Stimulated activated CD4-positive, alpha-beta T cell treated with anti-CD3 and anti-CD28 coated beads, Interleukin-1b, Interleukin-23, amount 100 ng/mL, for 4 hours (primary cell): ENCODE measurements around the gene RRBP1.

ENCODE experiments used
- DNase-seq, 2 donors: peaks; one replicate each; pipeline ENCODE4 v3.0.0-alpha.2; 2020; ENCODE audit warnings: low read depth in 2 of 2

RRBP1 gene

DNA sequence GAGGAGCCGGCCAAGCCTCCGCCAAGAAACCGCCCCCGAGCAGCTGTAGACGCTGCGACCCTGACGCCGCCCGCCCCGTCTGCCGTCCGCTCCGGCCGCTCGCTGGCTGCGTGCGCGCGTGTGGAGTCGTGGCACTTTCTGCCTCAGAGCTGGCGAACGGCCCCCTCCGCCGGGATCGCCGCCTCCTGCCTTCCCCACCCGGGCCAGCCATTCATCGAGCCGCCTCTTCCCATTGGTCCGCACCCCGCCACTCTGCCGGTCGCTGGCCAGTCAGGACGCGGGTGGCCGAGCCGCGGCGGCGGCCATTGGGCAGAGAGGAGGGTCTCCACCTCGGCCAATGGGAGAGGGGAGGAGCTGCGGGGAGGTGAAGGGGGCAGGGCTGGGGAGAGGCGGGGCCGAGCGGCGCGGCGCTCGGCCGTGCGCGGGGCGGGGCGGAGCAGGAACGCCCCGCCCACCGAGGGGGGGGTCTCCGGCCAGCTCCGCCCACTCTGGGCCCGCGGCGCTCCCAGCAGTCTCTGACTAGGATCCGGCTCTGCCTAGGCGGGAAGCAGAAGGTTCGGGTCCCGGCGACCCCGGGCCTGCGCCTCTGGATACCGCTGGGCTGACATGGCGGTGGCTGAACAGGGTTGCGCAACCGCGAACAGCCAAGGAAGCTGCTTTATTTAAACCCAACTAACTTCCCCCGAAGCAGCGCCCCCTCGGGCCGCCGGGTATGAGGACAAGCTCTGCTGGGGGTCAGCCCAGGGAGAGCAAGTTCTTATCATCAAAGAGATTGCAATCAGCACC lies at the start of gene RRBP1:
TSS of gene RRBP1 (minus strand) at position 140 of the 786 bp plus-strand sequence. CDS start 21,735 bp downstream, outside the sequence.
- peak; percentile 90 to 93 for DNase-seq

DNA sequence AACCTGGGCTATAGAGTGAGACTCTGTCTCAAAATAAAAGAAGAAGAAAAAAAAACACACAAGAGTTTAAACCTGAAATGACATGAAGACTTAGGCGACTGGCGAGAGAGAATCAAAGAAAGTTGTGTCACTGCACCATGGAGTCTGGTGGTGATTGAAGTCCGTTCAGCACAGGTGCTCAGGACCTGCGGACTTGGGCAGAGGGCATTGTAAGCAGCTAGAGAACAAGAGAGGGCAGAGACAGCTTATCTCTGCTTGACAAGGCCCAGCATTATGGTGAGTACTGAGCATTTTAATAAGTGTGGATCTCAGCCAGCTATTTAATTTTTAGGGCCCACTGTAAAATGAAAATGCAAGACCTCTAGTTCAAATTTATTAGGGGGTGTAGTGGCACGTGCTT lies 49.2 kb upstream of the RRBP1 start:
- DNase-seq, result no peak

GRCh38 chr20:17730071-17730470 lies 48.0 kb upstream of the RRBP1 start:
- no peak for DNase-seq

GRCh38 chr20:17728074-17728473 lies 46.0 kb upstream of the RRBP1 start:
- no peak for DNase-seq

DNA sequence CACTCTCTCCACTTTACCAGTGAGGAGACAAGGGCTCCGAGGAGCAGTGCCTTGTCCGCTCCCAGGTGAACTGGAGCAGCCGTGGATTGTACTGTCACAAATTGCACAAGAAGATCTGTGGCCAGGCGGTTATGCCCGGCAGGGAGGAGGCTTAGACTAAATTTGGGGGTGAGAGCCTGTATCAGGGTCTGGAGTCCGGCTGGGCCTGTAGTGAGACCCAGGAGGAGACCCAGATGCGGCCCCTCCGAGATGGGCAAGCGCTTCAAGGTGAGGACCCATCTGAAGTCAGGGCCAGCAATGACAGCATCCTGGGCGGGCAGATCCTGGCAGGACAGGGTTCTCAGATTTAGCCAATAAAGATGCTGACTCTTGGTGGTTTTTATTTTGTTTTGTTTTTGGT lies 45.3 kb upstream of the RRBP1 start:
- no peak for DNase-seq

DNA sequence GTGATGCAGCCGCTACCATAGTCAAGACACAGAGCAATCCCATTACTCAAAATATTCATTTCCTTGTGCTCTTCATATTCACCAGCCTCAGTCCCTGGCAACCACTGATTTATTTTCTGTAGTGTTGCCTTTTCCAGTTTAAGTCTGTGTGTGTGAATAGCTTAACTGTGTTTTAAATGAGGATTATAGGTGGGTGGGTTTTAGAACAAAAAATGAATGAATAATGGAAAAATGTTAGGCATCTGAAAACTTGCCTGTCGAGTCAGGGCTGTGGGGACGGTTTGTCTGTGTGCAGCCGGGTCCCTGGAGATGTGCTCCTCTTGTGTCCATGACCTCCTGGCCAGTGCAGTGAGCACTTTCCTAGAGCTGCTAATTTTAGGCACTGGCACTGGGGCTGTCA lies 44.9 kb upstream of the RRBP1 start:
- DNase-seq, result no peak

- no peak for DNase-seq
These were observed 43.2 kb upstream of the RRBP1 start for GRCh38 chr20:17725094-17725835.

- no peak for DNase-seq
These were observed 41.3 kb upstream of the RRBP1 start for GRCh38 chr20:17723301-17723691.

GRCh38 chr20:17722493-17723300 lies 40.7 kb upstream of the RRBP1 start:
- no peak for DNase-seq

- DNase-seq, result no peak
These were observed 39.9 kb upstream of the RRBP1 start for GRCh38 chr20:17721802-17722486.

- DNase-seq, result no peak
These were observed 38.7 kb upstream of the RRBP1 start for GRCh38 chr20:17720755-17721154.

DNA sequence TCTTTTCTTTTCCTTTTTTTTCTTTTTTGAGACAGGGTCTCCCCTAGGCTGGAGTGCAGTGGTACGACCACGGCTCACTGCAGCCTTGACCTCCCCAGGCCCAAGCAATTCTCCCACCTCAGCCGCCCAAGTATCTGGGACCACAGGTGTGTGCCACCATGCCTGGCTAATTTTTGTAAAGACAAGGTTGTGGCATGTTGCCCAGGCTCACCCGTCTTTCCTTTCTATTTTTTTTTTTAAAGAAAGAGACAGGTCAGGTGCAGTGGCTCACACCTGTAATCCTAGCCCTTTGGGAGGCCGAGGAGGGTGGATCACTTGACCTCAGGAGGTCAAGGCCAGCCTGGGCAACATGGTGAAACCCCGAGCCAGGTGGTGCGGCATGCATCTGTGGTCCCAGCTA lies 34.3 kb upstream of the RRBP1 start:
- DNase-seq, result no peak

- DNase-seq, result no peak
These were observed 33.0 kb upstream of the RRBP1 start for GRCh38 chr20:17715075-17715474.

DNA sequence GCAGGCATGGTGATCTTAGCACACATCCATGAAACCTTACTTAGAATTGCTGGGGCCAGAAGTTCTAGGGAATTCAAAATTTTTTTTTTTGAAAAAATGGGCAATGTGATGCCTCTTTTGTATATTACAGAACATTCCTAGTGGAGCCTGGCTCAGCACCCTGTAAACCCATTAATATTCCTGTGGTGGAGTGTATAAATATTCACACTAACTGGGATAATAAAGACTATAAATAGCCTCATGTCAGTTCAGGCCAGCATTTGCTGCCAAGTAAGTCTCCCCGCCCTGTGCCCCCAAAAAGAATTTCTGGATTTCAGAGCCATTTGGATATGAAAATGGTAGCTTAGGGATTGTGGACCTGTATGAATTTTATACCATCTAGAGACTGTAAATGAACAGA lies 32.6 kb upstream of the RRBP1 start:
- DNase-seq, result no peak

DNA sequence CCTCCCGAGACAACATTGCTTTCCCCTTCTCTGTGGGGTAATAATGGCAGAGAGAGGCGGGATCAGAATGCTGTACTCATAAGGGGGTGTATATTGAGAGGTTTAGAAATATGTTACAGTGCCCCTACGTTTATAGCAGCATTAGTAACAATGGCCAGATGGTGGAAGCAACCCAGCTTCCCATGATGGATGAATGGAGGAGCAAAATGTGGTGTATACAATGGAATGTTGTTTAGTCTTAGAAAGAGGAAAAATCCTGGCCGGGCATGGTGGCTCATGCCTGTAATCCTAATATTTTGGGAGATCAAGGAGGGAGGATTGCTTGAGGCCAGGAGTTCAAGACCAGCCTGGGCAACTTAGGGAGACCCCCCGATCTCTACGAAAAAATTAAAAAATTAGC lies 30.7 kb upstream of the RRBP1 start:
- DNase-seq, result no peak

GRCh38 chr20:17712201-17712600 lies 30.2 kb upstream of the RRBP1 start:
- no peak for DNase-seq

DNA sequence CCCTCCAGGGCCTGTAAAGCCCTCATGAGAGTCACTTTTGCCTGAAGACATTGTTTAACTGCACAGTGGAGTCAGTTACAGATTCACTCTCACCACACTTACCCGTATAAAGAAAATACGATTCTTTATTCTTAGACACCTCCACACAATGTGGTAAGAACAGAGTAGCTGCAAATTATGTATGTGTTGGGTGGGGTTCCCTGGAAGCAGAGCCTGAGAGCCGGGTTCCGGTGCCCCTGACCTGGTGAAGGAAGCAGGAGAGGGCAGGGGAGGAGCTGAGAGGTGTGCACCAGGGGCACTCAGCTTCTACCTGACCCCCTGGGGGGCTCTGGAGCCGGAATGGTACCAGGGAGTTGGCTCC lies 29.2 kb upstream of the RRBP1 start:
- no peak for DNase-seq

GRCh38 chr20:17710379-17711266 lies 28.6 kb upstream of the RRBP1 start:
- no peak for DNase-seq

DNA sequence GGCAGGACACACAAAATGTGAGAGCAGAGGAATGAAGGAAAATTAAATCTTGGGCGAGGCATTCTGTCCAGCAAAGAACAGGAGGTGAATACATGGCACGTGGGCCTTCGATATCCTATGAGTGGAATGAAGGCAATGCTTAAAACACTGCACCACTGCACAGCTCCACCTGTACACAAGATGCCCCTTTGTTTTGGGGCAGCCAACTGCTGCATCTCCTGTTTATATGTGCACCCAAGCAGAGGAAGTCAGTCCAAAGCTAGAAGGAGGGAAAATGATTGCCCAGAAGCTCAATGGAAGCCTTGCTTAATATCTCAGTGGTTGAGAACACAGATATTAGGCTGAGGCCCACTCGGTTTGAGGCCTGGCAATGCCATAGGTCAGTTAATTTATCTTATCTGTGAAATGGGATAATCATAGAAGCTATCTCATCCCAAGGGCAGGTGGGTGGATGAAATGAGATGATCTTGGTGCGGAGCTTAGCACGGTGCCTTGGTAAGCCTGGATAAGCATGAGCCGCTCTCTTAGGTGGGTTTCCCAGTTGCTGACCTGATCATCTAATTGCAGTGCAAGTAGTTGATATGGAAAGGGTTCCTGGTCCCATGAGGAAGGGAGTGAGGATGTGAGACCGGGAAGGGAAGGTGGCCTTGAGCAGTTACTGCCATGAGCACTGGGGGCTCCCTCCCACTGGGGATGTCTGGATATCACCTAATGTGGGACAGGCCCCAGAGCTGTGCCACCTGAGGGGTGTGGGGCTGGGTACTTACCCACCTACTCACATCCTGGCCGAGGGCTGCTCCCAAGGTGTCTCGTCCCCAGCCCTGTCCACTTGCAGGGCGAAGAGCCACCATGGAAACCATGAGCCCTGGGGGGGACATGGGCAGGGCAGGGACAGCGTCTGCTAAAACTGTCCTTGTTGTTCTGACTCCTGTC lies 27.6 kb upstream of the RRBP1 start:
- no peak for DNase-seq
